Measurements from ENCODE around the gene IL9. TPM values are rescaled to one million over a fixed set of nuclear protein-coding genes. Genes with fewer than 3 reads are reported as not detected.

The IL9 gene
- total and polyA plus RNA-seq, 10 of the 15 experiments (the other 5 are each of a cell fraction or from before 2014, with no cell fraction given) = not detected

- POLR2A ChIA-PET = no interaction called here
- BruUV-seq (replicated peaks) = no TSS peak
- in situ Hi-C loops (cut with MboI) = no loop called here
Observed at GRCh38 chr5:135890296-135890695, 5.3 kb downstream of the IL9 start.

More at GRCh38 chr5:135890296-135890695, 5.3 kb downstream of the IL9 start:
- DNase-seq (ENCODE audit: low read depth, low spot score) = no peak
- Histone ChIP-seq H3K9me3 (replicated peaks; ENCODE audit: control insufficient read depth, insufficient read depth, low read length) (no peaks in the 10 kb centered on the region), H2AFZ (ENCODE audit: control insufficient read depth, low read depth, low read length) (no peak overlapping the region), H3K79me2 (ENCODE audit: control insufficient read depth, insufficient read depth, low read length) (no peaks in the 10 kb centered on the region), H4K20me1 (ENCODE audit: control insufficient read depth, insufficient read depth) (no peaks in the 10 kb centered on the region), H3K4me1 (ENCODE audit: control insufficient read depth, insufficient read depth, low read length) (no peaks in the 10 kb centered on the region), H3K27ac (ENCODE audit: control insufficient read depth, insufficient read depth) (no peak overlapping the region), H3K4me3 (no peak overlapping the region), H3K4me2 (ENCODE audit: control insufficient read depth, insufficient read depth) (no peak overlapping the region), H3K27me3 (replicated peaks in 1 of 2; ENCODE audit: control insufficient read depth in 2 of 2, insufficient read depth in 2 of 2, low read length in 1 of 2) (0 out of 4 replicates have a peak, but pooled peaks cover 0 to 2% of the 10 kb centered on the region in 2 experiments), H3K9ac (ENCODE audit: control insufficient read depth, insufficient read depth, low read length) (no peak overlapping the region), H3K36me3 (ENCODE audit: control insufficient read depth in 2 of 2, insufficient read depth in 2 of 2, low read length in 1 of 2) (no peaks in the 10 kb centered on the region)
- CTCF ChIA-PET = interaction anchor here (0.7 to 3.7 kb wide), 5 partner anchors 14 to 323 kb away, joined by 3 to 17 read pairs (median 4); no protein-coding TSS in a partner anchor
- RAD21 ChIA-PET (ENCODE audit: unreplicated experiment) = no interaction called here
- intact Hi-C loops (cut with micrococcal nuclease; ENCODE audit: unreplicated experiment) = no loop called here
- ATAC-seq = no peak
- TF ChIP-seq BCL3 (IDR thresholded peaks at IDR 0.05; ENCODE audit: borderline replicate concordance, insufficient read depth, low read depth, low read length, poor library complexity, severe bottlenecking) (no peak), IKZF2 (IDR thresholded peaks at IDR 0.05) (no peak), CEBPB (IDR thresholded peaks at IDR 0.05; ENCODE audit: borderline replicate concordance in 1 of 2, low read depth in 2 of 2, low read length in 2 of 2) (no peak), BCL11A (IDR thresholded peaks at IDR 0.05; ENCODE audit: low read depth, low read length) (no peak), TCF7 (IDR thresholded peaks at IDR 0.05; ENCODE audit: borderline replicate concordance) (no peak), EZH2 (IDR thresholded peaks at IDR 0.05; ENCODE audit: borderline replicate concordance, control insufficient read depth, low read depth, low read length) (no peak), NKRF (conservative IDR thresholded peaks at IDR 0.05) (no peak), RAD51 (IDR thresholded peaks at IDR 0.05) (no peak), E4F1 (IDR thresholded peaks at IDR 0.05; ENCODE audit: borderline replicate concordance, partially characterized antibody) (no peak), TBL1XR1 (IDR thresholded peaks at IDR 0.05; ENCODE audit: low read depth, low read length) (no peak)
- TF ChIP-seq, protein P1, sequence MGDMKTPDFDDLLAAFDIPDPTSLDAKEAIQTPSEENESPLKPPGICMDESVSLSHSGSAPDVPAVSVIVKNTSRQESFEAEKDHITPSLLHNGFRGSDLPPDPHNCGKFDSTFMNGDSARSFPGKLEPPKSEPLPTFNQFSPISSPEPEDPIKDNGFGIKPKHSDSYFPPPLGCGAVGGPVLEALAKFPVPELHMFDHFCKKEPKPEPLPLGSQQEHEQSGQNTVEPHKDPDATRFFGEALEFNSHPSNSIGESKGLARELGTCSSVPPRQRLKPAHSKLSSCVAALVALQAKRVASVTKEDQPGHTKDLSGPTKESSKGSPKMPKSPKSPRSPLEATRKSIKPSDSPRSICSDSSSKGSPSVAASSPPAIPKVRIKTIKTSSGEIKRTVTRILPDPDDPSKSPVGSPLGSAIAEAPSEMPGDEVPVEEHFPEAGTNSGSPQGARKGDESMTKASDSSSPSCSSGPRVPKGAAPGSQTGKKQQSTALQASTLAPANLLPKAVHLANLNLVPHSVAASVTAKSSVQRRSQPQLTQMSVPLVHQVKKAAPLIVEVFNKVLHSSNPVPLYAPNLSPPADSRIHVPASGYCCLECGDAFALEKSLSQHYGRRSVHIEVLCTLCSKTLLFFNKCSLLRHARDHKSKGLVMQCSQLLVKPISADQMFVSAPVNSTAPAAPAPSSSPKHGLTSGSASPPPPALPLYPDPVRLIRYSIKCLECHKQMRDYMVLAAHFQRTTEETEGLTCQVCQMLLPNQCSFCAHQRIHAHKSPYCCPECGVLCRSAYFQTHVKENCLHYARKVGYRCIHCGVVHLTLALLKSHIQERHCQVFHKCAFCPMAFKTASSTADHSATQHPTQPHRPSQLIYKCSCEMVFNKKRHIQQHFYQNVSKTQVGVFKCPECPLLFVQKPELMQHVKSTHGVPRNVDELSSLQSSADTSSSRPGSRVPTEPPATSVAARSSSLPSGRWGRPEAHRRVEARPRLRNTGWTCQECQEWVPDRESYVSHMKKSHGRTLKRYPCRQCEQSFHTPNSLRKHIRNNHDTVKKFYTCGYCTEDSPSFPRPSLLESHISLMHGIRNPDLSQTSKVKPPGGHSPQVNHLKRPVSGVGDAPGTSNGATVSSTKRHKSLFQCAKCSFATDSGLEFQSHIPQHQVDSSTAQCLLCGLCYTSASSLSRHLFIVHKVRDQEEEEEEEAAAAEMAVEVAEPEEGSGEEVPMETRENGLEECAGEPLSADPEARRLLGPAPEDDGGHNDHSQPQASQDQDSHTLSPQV (IDR thresholded peaks at IDR 0.05) = no peak
- SMC1A ChIA-PET (ENCODE audit: uncharacterized antibody, unreplicated experiment) = interaction anchor here (0.7 to 1.3 kb wide), 3 partner anchors 9 to 175 kb away, joined by 3 to 8 read pairs (median 3); no protein-coding TSS in a partner anchor
- 5% methylated on average over 2 of the region's 2 CpGs for WGBS (ENCODE audit: insufficient coverage, insufficient replicate concordance, low lambda C conversion rate, missing lambda C conversion rate)
- no peak for FAIRE-seq
